Osteoblast (primary cell): Measurements from ENCODE around the gene SLC30A5. TPM values are rescaled to one million over a fixed set of nuclear protein-coding genes. Genes with fewer than 3 reads are reported as not detected.
"Not testable (repeated sequence)": the region's sequence is repeated elsewhere in the genome, so short reads cannot be mapped to it uniquely, and the experiment has no call there.

Source experiments
- DNase-seq: peaks from one replicate; pipeline ENCODE4 v3.0.0; 2011; ENCODE audit warnings: low spot score, mixed read lengths; ENCODE audit not compliant: insufficient read length; ENCODE audit errors: missing footprints
- H2AFZ ChIP-seq: 2 replicates; pipeline ENCODE4 v1.6.0; 2011; ENCODE audit warnings: mild to moderate bottlenecking, low read length
- H3K27ac ChIP-seq: 2 replicates; pipeline ENCODE4 v1.5.1; 2011; ENCODE audit warnings: mild to moderate bottlenecking, low read depth, low read length, moderate library complexity
- H3K27me3 ChIP-seq: 2 replicates; pipeline ENCODE4 v1.6.0; 2012; ENCODE audit warnings: mild to moderate bottlenecking, control low read depth, inconsistent platforms, low read length, moderate library complexity; ENCODE audit not compliant: insufficient read depth
- H3K36me3 ChIP-seq: 2 replicates; pipeline ENCODE4 v1.5.1; 2011; ENCODE audit warnings: mild to moderate bottlenecking, low read length, control low read depth, moderate library complexity; ENCODE audit not compliant: insufficient read depth
- H3K4me1 ChIP-seq: 2 replicates; pipeline ENCODE4 v1.5.1; 2011; ENCODE audit warnings: mild to moderate bottlenecking, low read length, control low read depth, moderate library complexity; ENCODE audit not compliant: insufficient read depth
- H3K4me2 ChIP-seq: 2 replicates; pipeline ENCODE4 v1.6.0; 2011; ENCODE audit warnings: mild to moderate bottlenecking, low read length; ENCODE audit not compliant: insufficient read depth
- H3K4me3 ChIP-seq: fragments of 200-600 bp; sonication (generic); 3 replicates; pipeline ENCODE4 v1.5.1; 2012; ENCODE audit warnings: mild to moderate bottlenecking, low read length, inconsistent platforms; ENCODE audit not compliant: insufficient read depth
- H3K79me2 ChIP-seq: 2 replicates; pipeline ENCODE4 v1.6.0; 2012; ENCODE audit warnings: mild to moderate bottlenecking, low read length, control low read depth, inconsistent platforms; ENCODE audit not compliant: insufficient read depth
- H3K9me3 ChIP-seq: 2 replicates; pipeline ENCODE4 v1.5.1; 2011; ENCODE audit warnings: low read depth, low read length, control low read depth
- H4K20me1 ChIP-seq: 2 replicates; pipeline ENCODE4 v1.6.0; 2012; ENCODE audit warnings: mild to moderate bottlenecking, low read length, control low read depth; ENCODE audit not compliant: insufficient read depth
- total RNA-seq: library from RNA; depleted of rRNA; stranded (reverse); fragments of >200 nt; gene quantifications from 2 replicates; pipeline ENCODE4 v1.2.3, GENCODE V29; 2012
- TF ChIP-seq, protein P1 (sequence below): IDR thresholded peaks from 2 replicates; pipeline ENCODE4 v1.5.1; 2011; ENCODE audit warnings: mild to moderate bottlenecking, low read depth, low read length, moderate library complexity; ENCODE audit errors: extremely low read depth

Gene SLC30A5
- total RNA-seq, 1 donor: 42.0 TPM

DNA sequence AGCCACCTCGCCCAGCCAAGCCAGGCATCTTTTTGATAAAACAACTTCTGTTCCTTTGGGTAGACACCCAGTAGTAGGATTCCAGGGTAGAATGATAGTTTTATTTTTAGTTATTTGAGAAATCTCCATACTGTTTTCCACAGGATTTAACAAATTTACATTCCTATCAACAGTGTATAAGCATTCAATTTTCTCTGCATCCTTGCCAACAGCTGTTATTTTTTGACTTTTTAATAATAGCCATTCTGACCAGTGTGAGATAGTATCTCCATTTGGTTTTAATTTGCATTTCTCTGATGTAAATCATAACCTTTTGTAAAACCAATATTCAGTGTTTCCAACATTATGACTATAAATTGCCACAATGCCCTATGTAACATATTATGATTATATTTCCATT is 45.0 kb downstream of the SLC30A5 start:
- no peaks in the 10 kb centered on the region for H4K20me1 ChIP-seq
- H3K4me2 ChIP-seq: no peak overlapping the region
- no peak for DNase-seq
- H3K4me3 ChIP-seq: no peak overlapping the region
- no peaks in the 10 kb centered on the region for H3K4me1 ChIP-seq
- H3K27me3 ChIP-seq: no peaks in the 10 kb centered on the region
- TF ChIP-seq, protein P1, sequence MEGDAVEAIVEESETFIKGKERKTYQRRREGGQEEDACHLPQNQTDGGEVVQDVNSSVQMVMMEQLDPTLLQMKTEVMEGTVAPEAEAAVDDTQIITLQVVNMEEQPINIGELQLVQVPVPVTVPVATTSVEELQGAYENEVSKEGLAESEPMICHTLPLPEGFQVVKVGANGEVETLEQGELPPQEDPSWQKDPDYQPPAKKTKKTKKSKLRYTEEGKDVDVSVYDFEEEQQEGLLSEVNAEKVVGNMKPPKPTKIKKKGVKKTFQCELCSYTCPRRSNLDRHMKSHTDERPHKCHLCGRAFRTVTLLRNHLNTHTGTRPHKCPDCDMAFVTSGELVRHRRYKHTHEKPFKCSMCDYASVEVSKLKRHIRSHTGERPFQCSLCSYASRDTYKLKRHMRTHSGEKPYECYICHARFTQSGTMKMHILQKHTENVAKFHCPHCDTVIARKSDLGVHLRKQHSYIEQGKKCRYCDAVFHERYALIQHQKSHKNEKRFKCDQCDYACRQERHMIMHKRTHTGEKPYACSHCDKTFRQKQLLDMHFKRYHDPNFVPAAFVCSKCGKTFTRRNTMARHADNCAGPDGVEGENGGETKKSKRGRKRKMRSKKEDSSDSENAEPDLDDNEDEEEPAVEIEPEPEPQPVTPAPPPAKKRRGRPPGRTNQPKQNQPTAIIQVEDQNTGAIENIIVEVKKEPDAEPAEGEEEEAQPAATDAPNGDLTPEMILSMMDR: no peak
- no peaks in the 10 kb centered on the region for H3K79me2 ChIP-seq
- H2AFZ ChIP-seq: no peak overlapping the region
- H3K27ac ChIP-seq: no peak overlapping the region
- H3K36me3 ChIP-seq: no peaks in the 10 kb centered on the region
- H3K9me3 ChIP-seq: peaks cover 4% of the 10 kb centered on the region

DNA sequence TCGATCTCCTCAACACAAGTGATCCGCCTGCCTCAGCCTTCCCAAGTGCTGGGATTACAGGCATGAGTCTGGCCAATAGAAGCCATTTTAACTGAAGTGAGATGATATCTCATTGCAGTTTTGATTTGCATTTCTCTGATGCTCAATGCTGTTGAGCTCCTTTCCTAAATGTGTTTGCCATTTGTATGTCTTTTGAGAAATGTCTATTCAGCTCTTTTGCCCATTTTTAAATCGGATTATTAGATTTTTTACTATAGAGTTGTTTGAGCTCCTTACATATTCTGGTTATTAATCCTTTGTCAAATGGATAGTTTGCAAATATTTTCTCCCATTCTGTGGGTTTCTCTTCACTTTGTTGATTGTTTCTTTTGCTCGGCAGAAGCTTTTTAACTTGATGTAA is 46.4 kb downstream of the SLC30A5 start:
- H3K4me2 ChIP-seq, H3K4me1 ChIP-seq, H3K27me3 ChIP-seq, H4K20me1 ChIP-seq, H3K36me3 ChIP-seq, H3K9me3 ChIP-seq, H3K79me2 ChIP-seq, H3K4me3 ChIP-seq, DNase-seq, H3K27ac ChIP-seq, H2AFZ ChIP-seq: not testable (repeated sequence)

DNA sequence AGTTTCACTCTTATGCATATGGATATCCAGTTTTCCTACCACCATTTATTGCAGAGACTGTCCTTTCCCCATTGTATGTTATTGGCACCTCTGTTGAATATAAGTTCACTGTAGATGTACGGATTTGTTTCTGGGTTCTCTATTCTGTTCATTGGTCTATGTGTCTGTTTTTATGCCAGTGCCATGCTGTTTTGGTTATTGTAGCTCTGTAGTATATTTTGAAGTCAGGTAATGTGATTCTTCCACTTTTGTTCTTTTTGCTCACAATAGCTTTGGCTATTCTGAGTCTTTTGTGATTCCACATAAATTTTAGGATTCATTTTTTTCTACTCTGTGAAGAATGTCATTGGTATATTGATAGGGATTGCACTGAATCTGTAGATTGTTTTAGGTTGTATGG is 47.0 kb downstream of the SLC30A5 start:
- peaks cover 4% of the 10 kb centered on the region for H3K9me3 ChIP-seq
- H4K20me1 ChIP-seq: no peaks in the 10 kb centered on the region
- H3K27ac ChIP-seq: no peak overlapping the region
- H3K79me2 ChIP-seq: no peaks in the 10 kb centered on the region
- DNase-seq: no peak
- no peak overlapping the region for H3K4me2 ChIP-seq
- TF ChIP-seq, protein P1: no peak
- H3K4me3 ChIP-seq: no peak overlapping the region
- H3K27me3 ChIP-seq: no peaks in the 10 kb centered on the region
- no peaks in the 10 kb centered on the region for H3K4me1 ChIP-seq
- no peaks in the 10 kb centered on the region for H3K36me3 ChIP-seq
- no peak overlapping the region for H2AFZ ChIP-seq

DNA sequence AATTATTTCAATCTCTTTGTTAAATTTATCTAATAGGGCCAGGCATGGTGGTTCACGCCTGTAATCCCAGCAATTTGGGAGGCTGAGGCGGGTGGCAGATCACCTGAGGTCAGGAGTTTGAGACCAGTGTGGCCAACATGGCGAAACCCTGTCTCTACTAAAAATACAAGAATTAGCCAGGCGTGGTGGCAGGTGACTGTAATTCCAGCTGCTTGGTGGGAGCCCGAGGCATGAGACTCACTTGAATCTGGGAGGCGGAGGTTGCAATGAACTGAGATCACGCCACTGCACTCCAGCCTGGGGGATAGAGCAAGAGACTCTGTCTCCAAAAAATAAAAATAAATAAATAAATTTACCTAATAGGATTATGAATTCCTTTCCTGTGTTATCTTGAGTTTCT is 54.8 kb downstream of the SLC30A5 start:
- H3K27me3 ChIP-seq, H3K9me3 ChIP-seq, H4K20me1 ChIP-seq, H3K4me3 ChIP-seq, H2AFZ ChIP-seq, DNase-seq, H3K4me1 ChIP-seq, H3K4me2 ChIP-seq, H3K36me3 ChIP-seq, H3K79me2 ChIP-seq, H3K27ac ChIP-seq: not testable (repeated sequence)

DNA sequence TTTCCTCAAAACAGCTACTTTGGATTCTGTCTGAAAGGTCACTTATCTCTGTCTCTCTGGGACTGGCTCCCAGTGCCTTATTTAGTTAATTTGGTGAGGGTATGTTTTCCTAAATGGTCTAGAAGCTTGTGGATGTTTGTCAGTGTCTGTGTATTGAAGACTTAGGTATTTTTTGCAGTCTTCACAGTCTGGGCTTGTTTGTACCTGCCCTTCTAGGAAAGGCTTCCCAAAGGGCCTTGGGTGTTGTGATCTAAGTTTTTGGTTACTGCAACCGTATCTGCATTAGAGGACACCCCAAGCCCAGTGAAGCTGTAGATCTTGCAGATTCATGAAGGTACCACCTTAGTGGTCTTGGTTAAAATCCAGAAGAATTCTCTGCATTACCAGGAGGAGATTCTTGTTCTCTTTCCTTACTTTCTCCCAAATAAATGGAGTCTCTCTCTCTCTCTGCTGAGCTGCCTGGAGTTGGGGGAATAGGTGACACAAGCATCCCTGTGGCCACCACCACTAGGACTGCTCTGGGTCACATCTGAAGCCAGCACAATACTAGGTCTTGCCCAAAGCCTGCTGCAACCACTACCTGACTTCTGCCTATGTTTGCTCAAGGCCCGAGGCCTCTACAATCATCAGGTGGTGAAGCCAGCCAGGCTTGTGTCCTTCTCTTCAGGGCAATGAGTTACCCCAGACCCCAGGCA is 55.3 kb downstream of the SLC30A5 start:
- no peak overlapping the region for H3K27ac ChIP-seq
- DNase-seq: no peak
- TF ChIP-seq, protein P1: no peak
- no peaks in the 10 kb centered on the region for H4K20me1 ChIP-seq
- H3K36me3 ChIP-seq: no peaks in the 10 kb centered on the region
- H3K4me2 ChIP-seq: no peak overlapping the region
- no peaks in the 10 kb centered on the region for H3K9me3 ChIP-seq
- no peaks in the 10 kb centered on the region for H3K4me1 ChIP-seq
- no peak overlapping the region for H3K4me3 ChIP-seq
- H3K27me3 ChIP-seq: no peaks in the 10 kb centered on the region
- H2AFZ ChIP-seq: no peak overlapping the region
- H3K79me2 ChIP-seq: no peaks in the 10 kb centered on the region
